Osteocyte (in vitro differentiated cells): ENCODE results near the gene UGDH. TPM values are rescaled to one million over a fixed set of nuclear protein-coding genes. Genes with fewer than 3 reads are reported as not detected.

Experiments used
- DNase-seq: peaks from one replicate; pipeline ENCODE4 v3.0.0; 2021; ENCODE audit warnings: mixed read lengths; ENCODE audit not compliant: unreplicated experiment; ENCODE audit errors: extremely low spot score
- H3K27ac Mint-ChIP-seq: one replicate; pipeline ENCODE4 v1.8.0; 2021; ENCODE audit warnings: mild to moderate bottlenecking, mixed read lengths; ENCODE audit not compliant: unreplicated experiment
- H3K27me3 Mint-ChIP-seq: one replicate; pipeline ENCODE4 v1.8.0; 2021; ENCODE audit warnings: mixed read lengths; ENCODE audit not compliant: unreplicated experiment
- H3K36me3 Mint-ChIP-seq: one replicate; pipeline ENCODE4 v1.8.0; 2021; ENCODE audit warnings: mixed read lengths; ENCODE audit not compliant: unreplicated experiment
- H3K4me1 Mint-ChIP-seq: one replicate; pipeline ENCODE4 v1.8.0; 2021; ENCODE audit warnings: mixed read lengths; ENCODE audit not compliant: unreplicated experiment
- H3K4me3 Mint-ChIP-seq: one replicate; pipeline ENCODE4 v1.8.0; 2021; ENCODE audit warnings: mild to moderate bottlenecking, moderate library complexity, mixed read lengths; ENCODE audit not compliant: unreplicated experiment
- H3K9me3 Mint-ChIP-seq: one replicate; pipeline ENCODE4 v1.8.0; 2021; ENCODE audit warnings: mixed read lengths; ENCODE audit not compliant: unreplicated experiment
- total RNA-seq: library from RNA; stranded (reverse); gene quantifications from 2 replicates; pipeline ENCODE4 v1.2.1, GENCODE V29; 2021
- TF ChIP-seq, protein P1 (sequence below): fragments of 200-600 bp; sonication (generic); IDR thresholded peaks from 2 replicates; pipeline ENCODE4 v1.5.0; 2021; ENCODE audit warnings: antibody characterized with exemption, mild to moderate bottlenecking, moderate library complexity

The UGDH gene
- total RNA-seq, 1 donor from 2014 or later = 200 TPM

- Mint-ChIP-seq H3K36me3 (no peaks in the 10 kb centered on the region), H3K27me3 (no peaks in the 10 kb centered on the region), H3K27ac (no peak overlapping the region), H3K9me3 (no peaks in the 10 kb centered on the region), H3K4me3 (no peak overlapping the region), H3K4me1 (no peaks in the 10 kb centered on the region)
- TF ChIP-seq, protein P1, sequence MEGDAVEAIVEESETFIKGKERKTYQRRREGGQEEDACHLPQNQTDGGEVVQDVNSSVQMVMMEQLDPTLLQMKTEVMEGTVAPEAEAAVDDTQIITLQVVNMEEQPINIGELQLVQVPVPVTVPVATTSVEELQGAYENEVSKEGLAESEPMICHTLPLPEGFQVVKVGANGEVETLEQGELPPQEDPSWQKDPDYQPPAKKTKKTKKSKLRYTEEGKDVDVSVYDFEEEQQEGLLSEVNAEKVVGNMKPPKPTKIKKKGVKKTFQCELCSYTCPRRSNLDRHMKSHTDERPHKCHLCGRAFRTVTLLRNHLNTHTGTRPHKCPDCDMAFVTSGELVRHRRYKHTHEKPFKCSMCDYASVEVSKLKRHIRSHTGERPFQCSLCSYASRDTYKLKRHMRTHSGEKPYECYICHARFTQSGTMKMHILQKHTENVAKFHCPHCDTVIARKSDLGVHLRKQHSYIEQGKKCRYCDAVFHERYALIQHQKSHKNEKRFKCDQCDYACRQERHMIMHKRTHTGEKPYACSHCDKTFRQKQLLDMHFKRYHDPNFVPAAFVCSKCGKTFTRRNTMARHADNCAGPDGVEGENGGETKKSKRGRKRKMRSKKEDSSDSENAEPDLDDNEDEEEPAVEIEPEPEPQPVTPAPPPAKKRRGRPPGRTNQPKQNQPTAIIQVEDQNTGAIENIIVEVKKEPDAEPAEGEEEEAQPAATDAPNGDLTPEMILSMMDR = no peak
- DNase-seq = peak; percentile 25
These were observed 42.5 kb downstream of the UGDH start for GRCh38 chr4:39484582-39485272.

GRCh38 chr4:39480902-39481695 is 46.1 kb downstream of the UGDH start:
- H3K9me3 Mint-ChIP-seq = no peaks in the 10 kb centered on the region
- H3K27ac Mint-ChIP-seq = no peak overlapping the region
- peaks cover 8% of the 10 kb centered on the region for H3K4me1 Mint-ChIP-seq
- peaks cover 2% of the 10 kb centered on the region for H3K36me3 Mint-ChIP-seq
- peak; percentile 69 for DNase-seq
- no peak overlapping the region for H3K4me3 Mint-ChIP-seq
- H3K27me3 Mint-ChIP-seq = no peaks in the 10 kb centered on the region
- TF ChIP-seq, protein P1 = no peak

DNA sequence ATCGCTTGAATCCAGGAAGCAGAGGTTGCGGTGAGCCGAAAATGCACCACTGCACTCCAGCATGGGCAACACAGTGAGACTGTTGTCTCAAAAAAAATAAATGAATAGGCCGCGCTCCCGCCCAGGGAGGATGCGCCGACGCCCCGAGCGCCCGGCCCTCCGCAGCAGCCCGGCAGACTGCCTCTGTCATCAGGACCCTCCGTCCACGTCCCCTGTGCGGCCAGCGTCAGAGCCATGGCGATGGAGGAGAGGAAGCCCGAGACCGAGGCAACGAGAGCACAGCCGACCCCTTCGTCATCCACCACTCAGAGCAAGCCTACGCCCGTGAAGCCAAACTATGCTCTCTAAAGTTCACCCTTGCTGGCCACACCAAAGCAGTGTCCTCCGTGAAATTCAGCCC is 47.0 kb downstream of the UGDH start:
- TF ChIP-seq, protein P1 = no peak
- no peak for DNase-seq
- Mint-ChIP-seq H3K36me3 (peaks cover 2% of the 10 kb centered on the region), H3K27me3 (no peaks in the 10 kb centered on the region), H3K27ac (no peak overlapping the region), H3K4me1 (peaks cover 10% of the 10 kb centered on the region), H3K9me3 (no peaks in the 10 kb centered on the region), H3K4me3 (no peak overlapping the region)

DNA sequence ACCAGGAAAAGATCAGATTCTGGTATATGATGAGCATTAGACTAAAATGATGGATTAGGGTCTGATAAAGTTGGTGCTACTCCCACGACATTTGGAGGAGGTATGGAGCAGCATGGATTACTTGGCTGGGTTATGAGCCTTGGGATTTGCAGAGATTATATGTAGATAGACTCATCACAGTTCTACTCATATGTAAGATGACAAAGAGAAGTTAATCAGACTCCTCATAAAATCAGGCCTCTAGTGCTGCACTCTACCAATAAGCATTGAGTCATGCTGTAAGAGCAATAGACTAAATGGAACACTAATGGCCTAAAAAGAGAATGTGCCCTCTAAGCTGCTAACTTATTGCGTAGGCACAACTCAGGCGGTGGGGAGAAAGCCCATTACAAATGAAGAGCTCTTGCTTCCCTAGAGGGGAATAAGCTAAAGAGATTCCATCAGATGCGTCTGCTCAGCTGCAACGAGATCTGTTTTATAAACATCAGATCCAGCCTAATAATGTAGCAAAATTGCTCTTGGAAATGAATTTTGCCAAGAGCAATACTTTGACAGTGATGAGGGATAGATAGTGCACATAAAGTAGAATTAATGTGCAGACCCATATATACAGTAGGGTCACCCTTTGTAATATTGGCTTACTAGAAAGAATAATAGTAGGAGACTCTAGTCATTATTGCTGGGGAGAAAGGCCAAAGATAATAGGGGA is 50.9 kb downstream of the UGDH start:
- Mint-ChIP-seq H3K4me1 (peaks cover 10% of the 10 kb centered on the region), H3K4me3 (no peak overlapping the region), H3K27me3 (no peaks in the 10 kb centered on the region), H3K9me3 (no peaks in the 10 kb centered on the region), H3K36me3 (peaks cover 4% of the 10 kb centered on the region), H3K27ac (no peak overlapping the region)
- DNase-seq = no peak
- TF ChIP-seq, protein P1 = no peak

- peaks cover 23% of the 10 kb centered on the region for H3K4me1 Mint-ChIP-seq
- no peaks in the 10 kb centered on the region for H3K9me3 Mint-ChIP-seq
- TF ChIP-seq, protein P1 = no peak
These were observed 54.8 kb downstream of the UGDH start for GRCh38 chr4:39472396-39472795.

More at GRCh38 chr4:39472396-39472795, 54.8 kb downstream of the UGDH start:
- DNase-seq = no peak
- Mint-ChIP-seq H3K27ac (no peak overlapping the region), H3K27me3 (no peaks in the 10 kb centered on the region), H3K4me3 (no peak overlapping the region), H3K36me3 (peaks cover 8% of the 10 kb centered on the region)
